Muscle layer of duodenum (tissue), 2 donors: ENCODE data around the gene PGP.

ENCODE experiments used
- H3K27ac ChIP-seq: one replicate; pipeline ENCODE4 v1.7.0; 2013; ENCODE audit warnings: mild to moderate bottlenecking, low read length
- H3K27me3 ChIP-seq: one replicate; pipeline ENCODE4 v1.7.0; 2013; ENCODE audit warnings: low read depth, mild to moderate bottlenecking, control low read depth, low read length
- H3K36me3 ChIP-seq, 2 donors: one replicate each; pipeline ENCODE4 v1.7.0; 2013; ENCODE audit warnings: low read length in 2 of 2, control low read depth in 1 of 2, mild to moderate bottlenecking in 1 of 2; ENCODE audit not compliant: insufficient read depth in 2 of 2, control insufficient read depth in 1 of 2
- H3K4me1 ChIP-seq, 2 donors: one replicate each; pipeline ENCODE4 v1.7.0; 2013; ENCODE audit warnings: low read length in 2 of 2, mild to moderate bottlenecking in 2 of 2, control low read depth in 1 of 2, moderate library complexity in 1 of 2; ENCODE audit not compliant: insufficient read depth in 2 of 2, control insufficient read depth in 1 of 2
- H3K4me3 ChIP-seq, 2 donors: one replicate each; pipeline ENCODE4 v1.7.0; 2013; ENCODE audit warnings: low read length in 2 of 2, low read depth in 1 of 2, mild to moderate bottlenecking in 1 of 2
- H3K9me3 ChIP-seq, 2 donors: one replicate each; pipeline ENCODE4 v1.7.0; 2013; ENCODE audit warnings: low read length in 2 of 2, control low read depth in 1 of 2, mild to moderate bottlenecking in 1 of 2; ENCODE audit not compliant: control insufficient read depth in 1 of 2
- donor health status: healthy.

PGP gene

DNA sequence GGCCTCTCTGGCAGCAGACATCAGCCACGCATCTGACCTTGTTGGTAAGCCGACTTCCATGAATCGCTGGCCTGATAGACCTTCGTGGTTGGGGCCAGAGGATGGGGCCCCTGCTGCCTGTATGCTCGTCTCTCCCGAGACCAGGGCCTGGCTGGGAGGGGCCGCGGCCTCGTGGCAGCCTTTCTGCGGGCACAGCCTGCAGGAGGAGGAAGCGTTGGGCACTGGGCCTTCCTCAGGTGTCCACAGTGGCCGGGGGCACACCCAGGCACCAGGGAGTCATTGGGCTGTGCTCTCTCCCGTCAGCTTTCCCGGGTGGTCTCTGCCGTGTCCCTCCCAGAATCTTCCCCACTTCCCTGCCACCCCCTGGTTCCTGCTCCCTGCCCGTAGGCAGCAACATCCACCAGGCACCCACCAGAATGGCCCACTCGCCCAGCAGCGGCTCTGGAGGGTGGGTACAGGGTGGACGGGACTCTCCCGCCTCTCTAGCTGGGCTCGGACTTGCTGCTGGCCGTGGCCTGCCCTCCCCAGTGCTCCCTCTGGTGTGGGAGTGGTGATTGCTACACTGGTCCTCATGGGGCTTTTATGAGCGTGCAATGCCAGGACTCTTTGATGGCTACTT lies 15.1 kb upstream of the PGP start:
- Histone ChIP-seq H3K36me3 (peaks cover 29 to 74% of the 10 kb centered on the region in 2 donors), H3K4me1 (peaks cover 0 to 12% of the 10 kb centered on the region in 2 donors), H3K9me3 (no peaks in the 10 kb centered on the region), H3K27ac (no peak overlapping the region), H3K27me3 (no peaks in the 10 kb centered on the region), H3K4me3 (no peak overlapping the region)

DNA sequence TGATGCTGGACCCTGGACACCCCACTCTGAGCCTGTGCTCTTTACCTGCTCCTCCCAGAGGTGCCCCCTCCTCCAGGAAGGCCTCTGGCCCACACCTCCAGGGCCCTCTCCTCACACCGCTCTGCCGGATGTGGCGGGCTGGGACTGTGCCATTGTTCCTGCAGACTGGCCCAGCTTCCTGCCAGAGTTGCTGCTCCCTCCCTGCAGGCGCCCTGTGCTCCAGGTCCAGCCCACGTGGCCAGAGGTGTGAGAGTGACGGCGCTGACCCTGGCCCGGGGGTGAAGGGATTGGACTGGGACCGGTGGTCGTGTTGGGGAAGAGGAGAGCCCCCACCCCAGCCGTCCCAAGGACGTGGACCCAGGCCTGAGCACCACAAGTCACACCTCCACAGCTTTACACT lies 14.5 kb upstream of the PGP start:
- H3K27ac ChIP-seq: no peak overlapping the region
- no peaks in the 10 kb centered on the region for H3K27me3 ChIP-seq
- peaks cover 0 to 19% of the 10 kb centered on the region in 2 donors for H3K4me1 ChIP-seq
- no peak overlapping the region for H3K4me3 ChIP-seq
- H3K9me3 ChIP-seq: no peaks in the 10 kb centered on the region
- H3K36me3 ChIP-seq: peaks cover 29 to 67% of the 10 kb centered on the region in 2 donors

DNA sequence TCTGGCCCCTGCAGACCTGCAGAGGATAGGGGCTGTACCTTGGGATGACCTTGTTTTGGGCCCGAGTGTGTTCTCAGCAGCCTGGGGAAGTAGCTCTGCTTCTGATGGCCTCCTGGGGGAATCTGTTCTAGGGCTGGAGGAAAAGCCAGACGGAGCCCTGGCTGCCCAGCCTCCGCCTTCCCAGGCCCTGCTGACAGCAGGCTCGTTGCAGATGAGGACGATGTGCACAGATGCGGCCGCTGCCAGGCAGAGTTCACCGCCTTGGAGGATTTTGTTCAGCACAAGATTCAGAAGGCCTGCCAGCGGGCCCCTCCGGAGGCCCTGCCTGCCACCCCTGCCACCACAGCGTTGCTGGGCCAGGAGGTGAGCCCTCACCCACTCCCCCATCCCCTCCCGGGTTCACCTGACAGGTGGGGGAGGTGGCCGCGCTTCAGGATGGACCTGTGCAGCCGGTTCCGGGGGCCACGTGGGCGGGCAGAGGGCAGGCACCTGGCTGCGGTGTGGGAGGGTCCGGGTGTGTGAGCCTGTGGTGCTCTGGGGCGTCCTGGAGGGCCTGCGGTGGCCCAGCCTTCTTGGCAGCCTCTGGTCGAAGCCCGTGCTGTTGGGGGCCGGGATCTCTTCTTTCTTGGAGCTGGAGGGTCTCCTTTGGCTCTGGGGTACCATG lies 13.7 kb upstream of the PGP start:
- no peak overlapping the region for H3K4me3 ChIP-seq
- peaks cover 24 to 59% of the 10 kb centered on the region in 2 donors for H3K36me3 ChIP-seq

GRCh38 chr16:2226918-2227317 lies 12.3 kb upstream of the PGP start:
- Histone ChIP-seq H3K9me3 (no peaks in the 10 kb centered on the region), H3K4me1 (peaks cover 0 to 21% of the 10 kb centered on the region in 2 donors), H3K27ac (no peak overlapping the region), H3K36me3 (peaks cover 24 to 46% of the 10 kb centered on the region in 2 donors), H3K27me3 (no peaks in the 10 kb centered on the region), H3K4me3 (no peak overlapping the region)

More for the DNA sequence above, 13.7 kb upstream of the PGP start:
- Histone ChIP-seq H3K27ac (no peak overlapping the region), H3K27me3 (no peaks in the 10 kb centered on the region), H3K4me1 (peaks cover 0 to 21% of the 10 kb centered on the region in 2 donors), H3K9me3 (no peaks in the 10 kb centered on the region)

DNA sequence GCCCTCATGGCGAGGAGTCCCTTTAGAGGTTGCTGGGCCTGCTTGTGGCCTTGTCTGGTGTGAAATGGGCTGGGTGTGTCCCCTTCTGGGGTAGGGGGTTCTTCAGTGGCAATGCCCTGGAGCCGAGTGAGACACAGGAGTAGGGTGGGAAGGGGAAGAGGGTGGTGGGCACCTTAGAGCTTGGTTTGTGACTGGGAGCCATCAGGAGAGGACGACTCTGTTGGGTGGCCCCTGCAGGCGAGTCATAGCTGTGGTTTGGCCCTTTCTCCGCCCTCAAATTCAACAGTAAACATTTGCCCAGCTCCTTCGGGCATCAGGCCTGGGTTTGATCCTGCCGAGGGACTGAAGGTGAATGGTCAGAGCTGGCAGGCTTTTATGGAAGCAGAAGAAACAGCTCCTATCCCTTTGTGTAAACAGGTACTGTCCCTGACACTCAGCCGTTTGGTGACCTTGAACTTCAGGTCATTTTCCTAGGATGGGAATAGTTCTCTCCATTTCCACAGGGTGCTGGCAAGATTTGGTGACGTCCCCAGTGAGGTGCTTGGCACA lies 11.7 kb upstream of the PGP start:
- Histone ChIP-seq H3K36me3 (peaks cover 18 to 40% of the 10 kb centered on the region in 2 donors), H3K9me3 (no peaks in the 10 kb centered on the region), H3K4me3 (no peak overlapping the region), H3K27ac (no peak overlapping the region), H3K4me1 (peaks cover 0 to 21% of the 10 kb centered on the region in 2 donors), H3K27me3 (no peaks in the 10 kb centered on the region)

- Histone ChIP-seq H3K4me3 (peak overlapping the region; percentile 83 to 85), H3K9me3 (no peaks in the 10 kb centered on the region), H3K27me3 (no peaks in the 10 kb centered on the region), H3K27ac (peak overlapping the region; percentile 63), H3K4me1 (peaks cover 0 to 21% of the 10 kb centered on the region in 2 donors), H3K36me3 (peaks cover 4 to 17% of the 10 kb centered on the region in 2 donors)
Observed at GRCh38 chr16:2223942-2224486, 9.4 kb upstream of the PGP start.

- H3K9me3 ChIP-seq: no peaks in the 10 kb centered on the region
- H3K27ac ChIP-seq: peak within 1 kb of the TSS; percentile 63
- peaks cover 4 to 10% of the 10 kb centered on the region in 2 donors for H3K36me3 ChIP-seq
- H3K4me3 ChIP-seq: peak within 1 kb of the TSS; percentile 83 to 85
- peaks cover 0 to 21% of the 10 kb centered on the region in 2 donors for H3K4me1 ChIP-seq
- H3K27me3 ChIP-seq: no peaks in the 10 kb centered on the region
Observed at GRCh38 chr16:2223221-2223941, 8.7 kb upstream of the PGP start, which contains the start of gene E4F1. TSS of gene E4F1 (plus strand) at chr16:2223591. CDS start at chr16:2223614, 23 bp downstream.

- H3K4me1 ChIP-seq: peaks cover 14 to 20% of the 10 kb centered on the region in 2 donors
- H3K36me3 ChIP-seq: peaks cover 0 to 6% of the 10 kb centered on the region in 2 donors
- H3K27ac ChIP-seq: no peak overlapping the region
- no peak overlapping the region for H3K4me3 ChIP-seq
- H3K27me3 ChIP-seq: no peaks in the 10 kb centered on the region
- H3K9me3 ChIP-seq: no peaks in the 10 kb centered on the region
Observed at GRCh38 chr16:2216330-2216729, 1.7 kb upstream of the PGP start.

DNA sequence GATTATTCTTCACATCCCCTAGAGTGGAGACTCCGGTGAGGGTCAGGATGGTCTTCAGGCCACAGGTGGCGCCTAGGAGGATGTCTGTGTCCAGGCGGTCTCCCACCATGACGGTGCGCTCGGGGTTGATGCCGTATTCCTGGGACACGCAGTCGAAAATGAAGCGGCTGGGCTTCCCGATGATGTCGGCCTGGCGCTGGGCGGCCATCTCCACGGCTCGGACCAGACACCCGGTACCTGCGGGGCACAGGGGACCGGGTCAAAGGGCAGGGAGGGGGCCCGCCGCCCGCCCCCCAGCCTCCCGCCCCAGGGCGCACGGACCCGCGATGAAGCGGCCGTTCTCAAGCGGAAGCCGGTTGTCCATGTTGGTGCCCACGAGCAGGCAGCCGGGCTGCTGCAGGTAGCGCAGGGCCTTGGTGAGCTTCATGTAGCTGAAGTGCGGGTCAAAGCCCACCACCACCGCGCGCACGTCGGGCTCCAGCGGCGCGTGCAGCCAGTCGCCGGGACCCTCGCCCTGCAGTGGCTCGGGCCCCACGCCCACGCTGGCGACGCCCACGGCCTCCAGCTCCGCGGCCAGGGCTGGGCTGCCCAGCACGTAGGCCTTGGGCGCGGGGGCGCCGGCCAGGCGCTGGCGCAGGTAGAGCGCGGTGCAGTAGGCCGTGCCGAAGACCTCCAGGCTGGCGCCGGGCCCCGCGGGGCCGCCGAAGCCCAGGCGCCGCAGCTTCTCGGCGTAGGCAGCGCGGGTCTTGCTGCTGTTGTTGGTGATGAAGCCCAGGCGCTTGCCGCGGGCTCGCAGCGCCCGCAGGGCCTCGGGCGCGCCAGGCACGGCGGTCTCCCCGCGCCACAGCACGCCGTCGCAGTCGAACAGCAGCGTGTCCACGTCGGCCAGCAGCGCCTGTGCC lies 572 bp downstream of the PGP start:
- no peaks in the 10 kb centered on the region for H3K27me3 ChIP-seq
- peaks cover 3 to 6% of the 10 kb centered on the region in 2 donors for H3K36me3 ChIP-seq
- H3K4me1 ChIP-seq: peaks cover 14 to 20% of the 10 kb centered on the region in 2 donors
- no peaks in the 10 kb centered on the region for H3K9me3 ChIP-seq
- no peak overlapping the region for H3K27ac ChIP-seq
- H3K4me3 ChIP-seq: peak overlapping the region; percentile 61 to 85
